Neural progenitor cell (in vitro differentiated cells): ENCODE results near the gene CRBN.
A peak's percentile ranks its signal among the peaks of the same experiment; 100 is the strongest.

Experiments
- CTCF ChIP-seq: fragments of 200-600 bp; sonication (generic); IDR thresholded peaks from 2 replicates; pipeline ENCODE4 v1.5.1; 2017; ENCODE audit warnings: antibody characterized with exemption, mild to moderate bottlenecking
- EZH2 ChIP-seq: fragments of 200-600 bp; sonication (generic); IDR thresholded peaks from 2 replicates; pipeline ENCODE4 v1.6.1; 2017; ENCODE audit warnings: antibody characterized with exemption, mild to moderate bottlenecking, moderate library complexity

GRCh38 chr3:3196148-3196861, 16.8 kb upstream of the CRBN start:
- TF ChIP-seq CTCF (peak; percentile 88), EZH2 (no peak)
